Parathyroid adenoma (tissue), 2 donors: ENCODE measurements around the gene TMEM9B.
"Not testable (repeated sequence)": the region's sequence is repeated elsewhere in the genome, so short reads cannot be mapped to it uniquely, and the experiment has no call there.

Source experiments
- H2AFZ ChIP-seq: fragments of 300-600 bp; sonication (generic); one replicate; pipeline ENCODE4 v1.7.0; 2017; ENCODE audit warnings: antibody characterized with exemption, mild to moderate bottlenecking
- H3K27ac ChIP-seq: fragments of 300-600 bp; sonication (generic); one replicate; pipeline ENCODE4 v1.7.0; 2017
- H3K27me3 ChIP-seq: fragments of 300-600 bp; sonication (generic); one replicate; pipeline ENCODE4 v1.7.0; 2017; ENCODE audit warnings: low read length; ENCODE audit not compliant: control insufficient read depth, insufficient read depth
- H3K36me3 ChIP-seq: fragments of 300-600 bp; sonication (generic); one replicate; pipeline ENCODE4 v1.7.0; 2017; ENCODE audit warnings: low read length; ENCODE audit not compliant: control insufficient read depth, insufficient read depth
- H3K4me1 ChIP-seq: fragments of 300-600 bp; sonication (generic); one replicate; pipeline ENCODE4 v1.7.0; 2017; ENCODE audit warnings: control low read depth
- H3K4me2 ChIP-seq: fragments of 300-600 bp; sonication (generic); one replicate; pipeline ENCODE4 v1.7.0; 2017; ENCODE audit warnings: low read length
- H3K4me3 ChIP-seq: fragments of 300-600 bp; sonication (generic); one replicate; pipeline ENCODE4 v1.7.0; 2017; ENCODE audit warnings: low read depth, low read length
- H3K79me2 ChIP-seq: fragments of 300-600 bp; sonication (generic); one replicate; pipeline ENCODE4 v1.7.0; 2017; ENCODE audit warnings: control low read depth
- H3K9ac ChIP-seq: fragments of 300-600 bp; sonication (generic); one replicate; pipeline ENCODE4 v1.7.0; 2017; ENCODE audit warnings: mild to moderate bottlenecking
- H3K9me3 ChIP-seq: fragments of 300-600 bp; sonication (generic); one replicate; pipeline ENCODE4 v1.7.0; 2017; ENCODE audit warnings: low read length; ENCODE audit not compliant: control insufficient read depth
- TF ChIP-seq, protein P1 (sequence below): fragments of 300-600 bp; sonication (generic); IDR thresholded peaks from one replicate; pipeline ENCODE4 v1.7.0; 2017; ENCODE audit warnings: antibody characterized with exemption, mild to moderate bottlenecking
- donor health status: primary hyperparathyroidism.

Gene TMEM9B

DNA sequence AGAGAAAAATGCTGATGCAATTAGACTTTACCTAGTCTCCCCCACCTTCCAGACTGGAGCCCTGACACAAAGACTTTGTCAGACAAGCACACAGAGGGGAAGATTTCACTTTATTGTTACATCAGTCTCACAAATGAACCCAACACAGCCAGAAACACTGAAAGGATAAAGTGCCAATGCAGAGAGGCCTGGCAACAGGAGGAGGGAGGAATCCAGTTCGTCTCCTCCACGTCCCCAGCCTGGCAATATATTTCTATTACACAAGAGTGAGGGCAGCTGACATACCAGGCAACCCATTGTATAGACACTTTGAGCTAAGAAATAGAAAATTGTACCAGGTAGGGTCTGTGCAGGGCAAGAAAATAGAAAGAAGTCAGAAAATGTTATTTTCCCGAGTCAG is 16.2 kb upstream of the TMEM9B start:
- H3K4me3 ChIP-seq = no peak overlapping the region

DNA sequence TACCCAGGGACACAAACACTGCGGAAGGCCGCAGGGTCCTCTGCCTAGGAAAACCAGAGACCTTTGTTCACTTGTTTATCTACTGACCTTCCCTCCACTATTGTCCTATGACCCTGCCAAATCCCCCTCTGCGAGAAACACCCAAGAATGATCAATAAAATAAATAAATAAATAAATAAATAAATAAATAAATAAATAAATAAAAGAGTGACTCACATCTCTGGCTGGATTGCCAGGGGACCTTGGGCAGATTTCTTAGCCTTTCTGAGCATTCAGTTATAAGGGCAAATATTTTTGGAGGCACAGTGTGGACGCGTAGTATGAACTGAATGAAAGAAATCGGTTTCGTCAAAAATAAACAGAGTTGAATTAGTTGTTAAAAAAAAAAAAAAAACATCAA is 15.1 kb upstream of the TMEM9B start:
- H3K79me2 ChIP-seq, H3K27me3 ChIP-seq, H3K9ac ChIP-seq, H3K36me3 ChIP-seq, H3K4me1 ChIP-seq, H3K27ac ChIP-seq, H3K9me3 ChIP-seq, H3K4me2 ChIP-seq, H2AFZ ChIP-seq, H3K4me3 ChIP-seq: not testable (repeated sequence)

More for the DNA sequence above, 16.2 kb upstream of the TMEM9B start:
- H3K9ac ChIP-seq = no peak overlapping the region
- no peaks in the 10 kb centered on the region for H3K79me2 ChIP-seq
- TF ChIP-seq, protein P1, sequence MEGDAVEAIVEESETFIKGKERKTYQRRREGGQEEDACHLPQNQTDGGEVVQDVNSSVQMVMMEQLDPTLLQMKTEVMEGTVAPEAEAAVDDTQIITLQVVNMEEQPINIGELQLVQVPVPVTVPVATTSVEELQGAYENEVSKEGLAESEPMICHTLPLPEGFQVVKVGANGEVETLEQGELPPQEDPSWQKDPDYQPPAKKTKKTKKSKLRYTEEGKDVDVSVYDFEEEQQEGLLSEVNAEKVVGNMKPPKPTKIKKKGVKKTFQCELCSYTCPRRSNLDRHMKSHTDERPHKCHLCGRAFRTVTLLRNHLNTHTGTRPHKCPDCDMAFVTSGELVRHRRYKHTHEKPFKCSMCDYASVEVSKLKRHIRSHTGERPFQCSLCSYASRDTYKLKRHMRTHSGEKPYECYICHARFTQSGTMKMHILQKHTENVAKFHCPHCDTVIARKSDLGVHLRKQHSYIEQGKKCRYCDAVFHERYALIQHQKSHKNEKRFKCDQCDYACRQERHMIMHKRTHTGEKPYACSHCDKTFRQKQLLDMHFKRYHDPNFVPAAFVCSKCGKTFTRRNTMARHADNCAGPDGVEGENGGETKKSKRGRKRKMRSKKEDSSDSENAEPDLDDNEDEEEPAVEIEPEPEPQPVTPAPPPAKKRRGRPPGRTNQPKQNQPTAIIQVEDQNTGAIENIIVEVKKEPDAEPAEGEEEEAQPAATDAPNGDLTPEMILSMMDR = no peak
- no peaks in the 10 kb centered on the region for H3K36me3 ChIP-seq
- H3K27me3 ChIP-seq = no peaks in the 10 kb centered on the region
- H2AFZ ChIP-seq = no peak overlapping the region
- no peak overlapping the region for H3K4me2 ChIP-seq
- H3K4me1 ChIP-seq = no peaks in the 10 kb centered on the region
- no peaks in the 10 kb centered on the region for H3K9me3 ChIP-seq
- H3K27ac ChIP-seq = no peak overlapping the region

DNA sequence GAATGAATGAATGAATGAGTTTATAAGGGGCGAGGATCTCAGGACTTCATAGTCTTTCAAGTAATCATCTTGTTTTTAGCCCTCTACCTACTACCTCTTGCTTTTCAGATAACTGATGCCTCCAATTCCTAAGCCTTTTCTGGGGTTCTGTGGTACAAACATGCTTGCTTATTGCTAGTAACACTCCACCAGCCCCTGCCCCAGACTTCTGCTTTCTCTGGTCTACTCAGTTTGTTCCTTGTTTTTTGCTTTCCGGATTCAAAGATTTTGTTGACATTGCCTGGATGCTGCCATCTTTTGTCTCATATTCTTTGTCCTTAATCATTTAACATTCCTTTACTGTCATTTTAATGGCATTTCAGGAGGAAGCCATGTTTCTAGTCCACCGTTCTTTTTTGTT is 8.9 kb upstream of the TMEM9B start:
- Histone ChIP-seq H3K36me3 (no peaks in the 10 kb centered on the region), H3K27ac (no peak overlapping the region), H3K4me2 (no peak overlapping the region), H3K4me1 (no peaks in the 10 kb centered on the region), H3K27me3 (no peaks in the 10 kb centered on the region), H3K9ac (no peak overlapping the region), H3K9me3 (no peaks in the 10 kb centered on the region), H3K4me3 (no peak overlapping the region), H3K79me2 (no peaks in the 10 kb centered on the region), H2AFZ (no peak overlapping the region)
- TF ChIP-seq, protein P1 = no peak

DNA sequence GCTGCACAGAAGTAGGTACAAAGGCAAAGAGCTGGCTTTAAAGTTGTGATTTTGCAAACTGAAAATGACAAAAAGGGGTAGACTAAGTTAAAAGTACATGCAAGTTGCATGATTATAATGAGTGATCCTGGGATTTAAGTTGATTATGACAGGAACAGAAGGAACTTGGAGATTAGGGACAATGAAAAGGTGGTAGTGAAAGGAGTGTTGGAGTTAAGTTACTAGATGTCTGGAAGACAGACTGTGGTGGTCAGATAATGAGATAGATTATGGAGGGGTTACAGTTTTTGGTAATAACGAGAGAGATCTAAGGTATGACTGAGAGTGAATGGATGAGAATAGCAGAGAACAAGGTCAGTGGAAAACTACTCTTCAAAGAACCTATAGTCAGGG is 7.7 kb upstream of the TMEM9B start:
- no peak overlapping the region for H3K4me2 ChIP-seq
- H3K27me3 ChIP-seq = no peaks in the 10 kb centered on the region
- TF ChIP-seq, protein P1 = no peak
- no peak overlapping the region for H2AFZ ChIP-seq
- no peak overlapping the region for H3K4me3 ChIP-seq
- H3K9me3 ChIP-seq = no peaks in the 10 kb centered on the region
- no peaks in the 10 kb centered on the region for H3K4me1 ChIP-seq
- H3K27ac ChIP-seq = no peak overlapping the region
- no peaks in the 10 kb centered on the region for H3K36me3 ChIP-seq
- no peak overlapping the region for H3K9ac ChIP-seq
- no peaks in the 10 kb centered on the region for H3K79me2 ChIP-seq

DNA sequence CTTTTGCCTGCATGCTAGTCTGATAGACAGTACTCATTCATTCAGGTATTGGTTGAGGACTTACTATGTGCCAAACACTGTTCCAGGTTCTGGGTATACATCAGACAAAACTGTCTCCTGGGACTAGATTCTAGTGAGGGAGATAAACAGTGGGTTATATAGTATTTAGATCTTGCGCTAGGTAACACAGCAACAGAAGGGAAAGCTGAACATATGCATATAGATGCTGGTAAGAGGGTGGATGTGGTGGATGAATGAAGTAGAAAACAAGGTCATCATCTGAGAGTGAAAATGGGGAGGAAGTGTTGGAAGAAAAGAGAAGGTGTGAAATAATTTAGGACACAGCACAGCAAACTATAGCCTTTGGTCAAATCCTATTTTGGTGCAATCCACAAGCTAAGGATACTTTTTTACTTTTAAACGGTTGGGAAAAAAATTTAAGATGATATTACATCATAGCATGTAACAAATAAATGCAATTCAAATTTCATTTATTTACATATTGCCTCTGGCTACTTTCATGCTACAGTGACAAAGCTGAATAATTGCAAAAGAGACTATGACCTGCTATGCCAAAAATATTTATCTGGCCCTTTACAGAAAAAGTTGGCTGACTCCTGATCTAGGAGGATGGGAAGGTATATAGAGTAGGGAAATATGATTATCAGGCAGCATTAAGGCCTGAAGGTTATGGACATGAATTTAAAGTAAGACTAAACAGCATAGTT is 7.1 kb upstream of the TMEM9B start:
- TF ChIP-seq, protein P1 = no peak
- Histone ChIP-seq H2AFZ (no peak overlapping the region), H3K9ac (no peak overlapping the region), H3K9me3 (no peaks in the 10 kb centered on the region), H3K27me3 (no peaks in the 10 kb centered on the region), H3K4me2 (no peak overlapping the region), H3K27ac (no peak overlapping the region), H3K36me3 (no peaks in the 10 kb centered on the region), H3K4me1 (no peaks in the 10 kb centered on the region), H3K4me3 (no peak overlapping the region), H3K79me2 (no peaks in the 10 kb centered on the region)
